NCI-H526 treated with DMSO at 0.1 percent for 48 hours (cell line): ENCODE data around the gene KIAA1671.

Experiments
- DNase-seq: peaks from one replicate; lab custom pipeline; 2025; lab: John Stamatoyannopoulos, UW

The KIAA1671 gene

DNA sequence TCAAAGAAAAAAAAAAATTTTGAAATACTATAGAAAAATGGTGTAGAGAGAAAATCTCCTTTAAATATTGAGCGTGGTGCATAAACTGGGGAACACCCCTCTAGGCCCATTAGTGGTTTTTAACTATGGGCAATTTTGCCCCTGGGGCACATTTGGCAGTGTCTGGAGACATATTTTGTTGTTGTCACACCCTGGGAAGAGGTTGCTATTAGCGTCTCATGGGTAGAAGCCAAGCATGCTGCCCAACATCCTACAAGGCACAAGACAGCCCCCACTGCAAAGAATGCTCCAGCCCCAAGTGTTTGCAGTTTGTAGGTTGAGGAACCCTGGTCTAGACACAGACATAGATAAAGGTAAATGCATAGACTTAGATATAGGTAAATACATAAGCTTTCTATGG is 92.6 kb downstream of the KIAA1671 start:
- DNase-seq = no peak

GRCh38 chr22:25048071-25048470 is 95.6 kb downstream of the KIAA1671 start:
- DNase-seq = no peak

DNA sequence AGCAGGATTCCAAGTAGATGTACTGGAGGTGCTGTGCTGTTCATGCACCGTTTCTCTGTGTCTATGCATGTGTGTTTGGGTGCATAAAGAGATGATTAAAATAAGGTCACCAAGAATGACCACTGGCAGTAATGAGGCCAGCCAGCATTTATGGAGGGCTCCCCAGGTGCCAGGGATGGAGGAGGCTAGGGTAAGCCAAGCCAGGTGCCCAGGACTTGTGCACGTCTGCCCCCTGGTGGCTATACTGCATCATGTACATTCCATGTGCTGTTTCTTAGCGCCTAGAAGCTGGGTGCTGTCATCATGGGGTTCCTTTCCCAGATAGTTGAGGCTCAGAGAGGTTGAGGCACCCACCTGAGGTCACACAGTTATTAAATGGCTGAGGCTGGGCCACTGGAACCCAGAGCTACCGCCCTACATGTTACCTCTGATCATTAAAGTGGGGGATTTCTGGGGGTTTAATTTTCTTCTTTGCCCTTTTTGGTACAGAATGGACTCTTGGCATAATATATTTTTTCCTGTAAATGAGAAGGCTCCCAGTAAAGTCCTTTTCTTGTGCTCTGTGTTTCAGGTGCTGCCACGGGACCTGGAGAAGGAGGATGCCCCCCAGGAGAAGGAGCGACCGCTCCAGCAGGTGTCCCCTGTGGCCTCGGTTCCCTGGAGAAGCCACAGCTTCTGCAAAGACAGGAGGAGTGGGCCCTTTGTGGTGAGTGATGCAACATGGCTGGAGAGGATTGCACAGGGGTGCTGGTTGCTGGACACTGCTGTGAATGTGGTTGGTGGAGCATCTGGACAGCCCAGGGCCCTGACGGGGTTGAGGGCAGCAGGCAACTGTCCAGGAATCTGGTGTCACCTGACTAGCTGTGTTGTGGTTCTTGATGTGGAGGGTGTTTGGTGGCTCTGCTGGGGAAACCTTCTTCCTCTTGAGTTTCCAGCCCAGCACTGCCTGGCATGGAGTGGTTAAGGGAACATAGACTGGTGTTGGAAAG is 96.4 kb downstream of the KIAA1671 start:
- DNase-seq = peak; percentile 8

- DNase-seq = no peak
Observed at GRCh38 chr22:25049770-25050169, 97.3 kb downstream of the KIAA1671 start.

DNA sequence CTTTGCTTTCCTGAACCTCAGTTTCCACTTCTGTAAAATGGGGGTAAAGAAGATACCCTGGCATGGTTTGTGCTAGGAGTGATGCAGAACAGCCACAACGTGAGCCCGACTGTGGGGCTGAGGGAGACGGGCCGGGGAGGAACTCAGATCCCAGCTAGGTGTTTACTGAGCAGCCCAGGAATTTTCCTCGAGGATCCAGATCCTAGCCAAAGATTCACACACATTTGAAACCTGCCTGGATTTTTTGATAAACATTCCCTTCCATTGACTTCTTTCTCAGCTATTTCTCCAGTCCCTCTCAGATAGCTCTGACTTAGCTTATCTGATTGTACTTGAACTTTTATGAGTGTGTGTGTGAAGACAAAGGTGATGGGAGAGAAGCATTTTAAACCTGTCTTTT is 98.0 kb downstream of the KIAA1671 start:
- no peak for DNase-seq

DNA sequence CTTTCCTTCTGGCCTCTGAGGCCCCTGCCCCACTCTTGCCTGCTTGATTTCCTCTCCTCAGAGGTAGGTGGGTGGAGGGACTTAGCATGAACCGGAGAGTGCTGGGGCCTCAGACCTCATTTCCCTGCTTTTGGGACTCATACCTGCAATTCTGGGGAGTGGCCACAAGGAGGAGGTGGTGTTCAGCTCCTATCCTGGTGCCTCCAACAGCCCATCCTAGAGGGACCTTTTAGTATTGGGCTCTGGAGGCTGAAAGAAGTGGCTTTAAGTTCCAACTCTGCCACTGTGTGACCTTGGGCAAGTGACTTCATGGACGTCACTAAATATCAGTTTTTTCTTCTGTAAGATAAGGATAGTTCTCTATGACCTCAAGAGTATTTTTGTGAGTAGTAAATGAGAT is 98.6 kb downstream of the KIAA1671 start:
- DNase-seq = no peak

DNA sequence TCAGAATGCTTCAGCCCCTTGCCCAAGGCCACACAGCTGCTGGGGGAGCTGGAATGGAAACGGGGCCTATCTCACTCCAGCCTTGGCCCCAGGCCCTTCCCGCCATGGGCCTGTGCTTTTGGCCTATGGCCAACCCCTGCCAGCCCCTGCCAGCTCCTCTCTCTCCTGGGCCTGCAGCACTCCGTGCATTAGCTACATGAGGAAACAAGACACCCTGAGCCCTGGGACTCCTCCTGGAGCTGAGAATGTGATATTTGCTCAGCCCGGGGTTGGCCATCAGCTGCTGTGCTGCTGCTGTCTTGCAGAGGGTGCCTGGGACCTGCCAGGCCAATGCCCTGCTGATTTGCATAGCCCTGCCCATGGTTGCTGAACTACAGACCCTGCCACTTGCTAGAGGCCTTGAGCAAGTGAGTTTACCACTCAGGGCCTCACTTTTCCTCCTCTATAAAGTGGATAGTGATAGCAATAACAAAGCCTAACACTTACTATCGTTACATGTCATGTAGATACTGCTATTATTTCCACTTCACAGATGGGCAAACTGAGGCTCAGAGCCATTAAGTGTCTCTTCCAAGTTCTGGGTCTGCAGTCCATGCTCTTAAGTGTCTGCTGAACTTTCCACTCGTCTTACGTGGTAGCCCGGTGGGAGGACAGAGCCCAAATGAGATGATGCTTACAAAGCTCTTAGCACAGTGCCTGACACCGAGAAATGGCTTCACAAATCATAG is 99.6 kb downstream of the KIAA1671 start:
- no peak for DNase-seq

DNA sequence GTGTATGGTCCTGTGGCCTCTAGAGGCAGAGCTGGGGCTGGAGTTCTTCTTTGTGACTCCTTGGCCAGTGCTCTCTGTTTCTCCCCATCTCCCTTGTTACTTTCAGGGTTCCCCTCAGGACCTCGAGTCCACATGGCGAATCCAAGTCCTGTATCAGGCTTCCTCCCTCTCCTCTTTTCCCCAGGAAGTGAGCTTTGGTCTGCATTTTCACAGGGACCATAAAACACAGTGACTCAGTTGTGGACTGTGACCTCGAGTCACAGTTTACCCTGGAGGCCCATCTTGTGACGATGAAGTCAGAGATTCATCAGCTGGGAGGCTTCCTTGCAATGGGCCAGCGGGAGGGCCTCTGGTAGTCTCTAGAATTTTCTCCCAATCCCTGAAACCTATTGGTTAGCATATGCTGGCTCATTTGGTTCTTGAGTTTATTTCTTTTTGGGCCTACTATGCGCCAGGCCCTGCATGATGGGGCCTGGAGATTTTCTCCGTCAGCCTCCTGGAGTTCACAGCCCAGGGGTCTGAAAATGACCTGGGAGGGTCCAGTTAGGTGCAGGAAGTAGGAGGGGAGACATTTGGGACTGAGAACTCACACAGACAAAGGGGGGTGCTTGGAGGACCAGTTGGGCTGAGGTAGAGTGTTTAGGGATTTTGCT is 100.8 kb downstream of the KIAA1671 start:
- DNase-seq = no peak

GRCh38 chr22:25054943-25055511 is 102.5 kb downstream of the KIAA1671 start:
- no peak for DNase-seq

DNA sequence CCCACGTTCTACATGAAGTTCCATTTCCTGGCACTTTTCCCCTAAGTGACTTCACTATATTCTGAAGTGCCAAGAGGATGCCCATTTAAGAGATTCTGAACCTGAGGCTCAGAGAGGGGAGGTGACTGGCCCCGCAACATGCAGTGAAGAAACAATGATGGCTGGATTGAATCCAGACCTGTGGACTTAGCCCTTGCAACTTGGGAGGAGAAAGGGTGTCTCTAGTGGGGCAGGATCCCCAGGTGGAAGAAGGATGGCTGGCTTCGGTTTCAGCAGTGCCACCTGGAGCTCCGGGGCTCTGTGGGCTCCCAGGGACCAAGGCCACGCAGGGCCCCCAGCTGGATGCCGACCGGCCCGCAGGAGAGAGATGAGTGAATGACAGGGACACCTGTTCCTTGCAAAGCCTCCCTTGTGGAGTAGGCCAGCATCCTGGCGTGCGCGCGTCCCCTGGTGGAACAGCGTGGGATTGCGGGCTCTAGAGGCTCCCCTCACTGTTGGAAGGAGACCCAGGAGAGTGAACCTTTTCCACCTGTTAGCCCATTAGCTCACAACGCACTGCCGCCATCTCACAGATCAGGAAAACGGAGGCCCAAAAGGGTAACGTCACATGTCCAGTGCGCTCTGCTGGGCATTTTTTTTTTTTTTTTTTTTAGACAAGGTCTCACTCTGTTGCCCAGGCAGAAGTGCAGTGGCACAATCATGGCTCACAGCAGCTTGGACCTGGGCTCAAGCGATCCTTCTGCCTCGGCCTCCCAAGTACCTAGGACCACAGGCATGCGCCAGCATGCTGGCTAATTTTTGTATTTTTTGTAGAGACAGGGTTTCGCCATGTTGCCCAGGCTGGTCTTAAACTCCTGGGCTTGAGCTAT is 104.7 kb downstream of the KIAA1671 start:
- peak; percentile 23 for DNase-seq

DNA sequence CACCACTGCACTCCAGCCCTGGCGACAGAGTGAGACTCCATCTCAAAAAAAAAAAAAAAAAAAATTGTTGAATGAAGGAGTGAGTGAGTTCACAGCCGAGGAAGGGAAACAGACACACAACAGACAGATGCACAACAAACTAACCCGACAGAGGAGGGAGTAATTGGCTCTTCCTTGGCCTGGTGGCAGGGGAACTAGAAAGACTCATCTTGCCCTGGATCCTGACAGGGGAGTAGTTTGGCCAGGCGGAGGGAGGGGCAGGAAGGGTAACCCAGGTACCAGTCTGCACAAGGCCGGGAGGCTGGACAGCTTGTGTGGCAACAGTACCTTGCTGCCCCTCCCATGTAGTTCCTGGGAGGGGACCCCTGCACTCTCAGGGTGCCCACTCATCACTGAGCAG is 106.9 kb downstream of the KIAA1671 start:
- DNase-seq = no peak

DNA sequence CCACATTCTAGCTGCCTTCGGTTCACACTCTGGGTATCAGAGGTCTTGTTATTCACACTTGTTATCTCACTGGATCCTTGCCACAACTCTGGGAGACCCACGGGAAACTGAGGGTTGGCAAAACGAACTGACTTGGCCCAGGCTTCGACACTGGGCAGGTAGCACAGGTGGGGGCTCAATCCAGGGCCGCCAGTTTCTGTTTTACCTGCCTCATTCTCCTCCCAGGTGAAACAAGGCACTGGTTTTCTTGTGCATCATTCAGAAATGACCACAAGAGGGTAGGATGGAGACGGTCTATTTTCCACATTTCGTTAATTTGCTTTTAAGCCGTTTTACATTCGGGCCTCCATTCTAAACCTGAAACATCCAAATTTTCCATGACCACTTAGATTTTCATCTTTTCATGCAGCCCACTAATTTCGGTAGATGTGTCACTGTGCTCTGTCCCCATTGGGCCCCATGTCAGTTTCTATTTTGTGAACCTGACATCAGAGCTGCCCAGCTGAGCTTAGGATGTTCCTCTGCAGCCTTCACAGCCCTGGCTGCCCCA is 108.1 kb downstream of the KIAA1671 start:
- DNase-seq = no peak

GRCh38 chr22:25061134-25061533 is 108.6 kb downstream of the KIAA1671 start:
- DNase-seq = no peak

GRCh38 chr22:25061605-25062376 is 109.3 kb downstream of the KIAA1671 start:
- no peak for DNase-seq

GRCh38 chr22:25062386-25063085 is 110.0 kb downstream of the KIAA1671 start:
- DNase-seq = no peak

DNA sequence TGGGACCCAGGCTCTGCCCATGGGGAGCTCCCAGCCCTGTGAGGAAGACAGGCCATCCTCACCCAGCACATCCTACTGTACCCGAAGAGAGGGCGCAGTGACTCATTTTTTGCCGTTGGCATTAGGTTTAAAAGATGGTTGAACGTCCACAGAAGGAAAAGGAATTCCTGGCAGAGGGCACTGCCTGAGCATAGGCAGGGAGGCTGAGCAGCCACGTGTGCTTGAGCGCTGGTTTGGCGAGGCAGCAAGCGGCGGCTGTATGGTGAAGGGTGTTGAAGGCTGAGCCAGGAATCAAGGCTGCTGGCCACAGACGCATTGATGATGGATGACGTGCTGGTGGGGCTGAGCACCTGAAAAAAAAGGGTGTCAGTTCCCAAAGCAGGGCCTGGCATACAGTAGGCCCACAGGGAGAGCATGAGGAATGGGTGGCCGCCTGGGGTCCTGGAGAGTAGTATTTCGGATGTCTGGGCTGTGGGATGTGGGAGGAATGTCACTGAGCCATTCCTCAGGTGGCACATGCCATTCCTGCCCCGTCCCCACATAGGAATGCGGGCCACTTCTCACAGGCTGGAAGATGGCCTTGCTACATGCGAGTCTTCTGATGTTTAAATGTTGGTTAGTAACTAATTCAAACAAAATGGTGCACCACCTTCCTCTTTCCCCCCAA is 112.5 kb downstream of the KIAA1671 start:
- DNase-seq = no peak

DNA sequence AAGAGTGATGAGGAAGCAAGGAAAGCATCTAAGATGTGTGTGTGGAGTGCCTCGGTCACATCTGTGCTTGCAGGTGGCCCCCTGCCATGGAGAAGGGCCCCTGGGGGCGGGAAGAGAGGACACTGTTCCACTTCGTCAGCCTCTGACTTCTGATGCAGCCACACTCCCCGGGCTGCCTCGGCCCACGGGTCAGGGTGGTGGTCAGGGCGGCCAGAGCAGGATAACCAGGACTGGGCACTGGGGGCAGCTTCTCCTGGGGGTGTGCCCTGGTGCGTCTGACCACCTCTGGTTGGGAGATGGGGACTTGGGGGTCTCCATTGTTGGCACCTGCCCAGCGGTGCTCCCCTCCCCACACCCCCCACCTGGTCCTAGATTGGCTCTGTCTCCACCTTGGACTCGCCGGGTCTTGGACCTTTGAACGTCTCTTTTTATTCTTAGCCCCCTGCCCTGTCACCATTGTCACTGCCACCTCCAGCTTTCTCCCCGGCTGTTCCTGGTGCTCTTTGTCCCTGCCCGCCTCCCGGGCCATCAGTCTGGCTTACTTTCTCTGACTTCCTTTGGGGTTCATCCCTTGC is 114.4 kb downstream of the KIAA1671 start:
- DNase-seq = no peak

DNA sequence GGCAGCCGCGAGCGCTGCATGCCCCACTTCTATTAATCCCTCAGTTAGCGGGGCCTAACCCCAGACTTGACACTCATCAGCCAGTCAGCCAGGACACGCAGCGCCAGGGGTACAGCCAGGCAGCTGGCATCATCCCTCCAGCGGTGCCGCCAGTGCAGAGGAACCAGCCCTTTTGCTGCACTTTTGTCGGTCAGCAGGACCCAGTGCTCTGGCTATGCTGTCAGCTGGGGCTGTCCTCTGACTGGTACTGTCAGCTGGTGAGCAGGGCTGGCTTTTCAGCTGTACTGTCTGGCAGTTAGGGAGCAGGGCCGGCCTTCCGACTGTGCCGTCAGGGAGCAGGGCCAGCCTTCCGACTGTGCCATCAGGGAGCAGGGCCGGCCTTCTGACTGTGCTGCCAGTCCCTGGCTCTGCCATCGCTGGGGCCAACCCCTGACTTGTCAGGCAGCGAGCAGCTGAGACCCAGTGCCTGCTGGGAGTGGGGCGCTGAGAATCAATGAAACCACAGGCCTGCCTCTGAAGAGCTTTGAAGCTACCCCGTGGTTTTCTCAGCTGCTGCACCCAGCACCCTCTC is 115.4 kb downstream of the KIAA1671 start:
- DNase-seq = no peak
